ENCODE data around the gene FAM13B.

DNA sequence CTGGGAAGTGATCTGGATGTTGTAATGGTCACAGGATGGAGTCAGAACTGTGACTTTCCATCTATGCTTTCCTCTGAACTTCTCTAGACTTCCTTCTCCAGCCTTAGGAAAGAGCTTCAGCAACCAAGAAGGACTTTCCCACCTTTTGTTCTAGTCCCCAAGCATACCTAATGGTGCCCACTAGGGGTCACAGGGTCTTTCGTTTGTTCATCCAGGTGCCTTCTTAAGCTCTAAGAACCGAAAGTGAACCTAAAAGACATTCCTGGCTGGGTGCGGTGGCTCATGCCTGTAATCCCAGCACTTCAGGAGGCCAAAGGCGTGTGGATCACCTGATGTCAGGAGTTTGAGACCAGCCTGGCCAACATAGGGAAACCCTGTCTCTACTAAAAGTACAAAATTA, 49.2 kb upstream of the FAM13B start:
- TF ChIP-seq, protein P1, sequence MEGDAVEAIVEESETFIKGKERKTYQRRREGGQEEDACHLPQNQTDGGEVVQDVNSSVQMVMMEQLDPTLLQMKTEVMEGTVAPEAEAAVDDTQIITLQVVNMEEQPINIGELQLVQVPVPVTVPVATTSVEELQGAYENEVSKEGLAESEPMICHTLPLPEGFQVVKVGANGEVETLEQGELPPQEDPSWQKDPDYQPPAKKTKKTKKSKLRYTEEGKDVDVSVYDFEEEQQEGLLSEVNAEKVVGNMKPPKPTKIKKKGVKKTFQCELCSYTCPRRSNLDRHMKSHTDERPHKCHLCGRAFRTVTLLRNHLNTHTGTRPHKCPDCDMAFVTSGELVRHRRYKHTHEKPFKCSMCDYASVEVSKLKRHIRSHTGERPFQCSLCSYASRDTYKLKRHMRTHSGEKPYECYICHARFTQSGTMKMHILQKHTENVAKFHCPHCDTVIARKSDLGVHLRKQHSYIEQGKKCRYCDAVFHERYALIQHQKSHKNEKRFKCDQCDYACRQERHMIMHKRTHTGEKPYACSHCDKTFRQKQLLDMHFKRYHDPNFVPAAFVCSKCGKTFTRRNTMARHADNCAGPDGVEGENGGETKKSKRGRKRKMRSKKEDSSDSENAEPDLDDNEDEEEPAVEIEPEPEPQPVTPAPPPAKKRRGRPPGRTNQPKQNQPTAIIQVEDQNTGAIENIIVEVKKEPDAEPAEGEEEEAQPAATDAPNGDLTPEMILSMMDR (IDR thresholded peaks at IDR 0.05; ENCODE audit: insufficient read depth, low read depth, low read length), result no peak
- no peak for TF ChIP-seq EZH2 (IDR thresholded peaks at IDR 0.05; ENCODE audit: insufficient read depth, low read length)
